NOMO-1 (cell line): ENCODE measurements around the gene RAB4A.
"Not testable (repeated sequence)": the region's sequence is repeated elsewhere in the genome, so short reads cannot be mapped to it uniquely, and the experiment has no call there.

ENCODE experiments used
- DNase-seq, 2 experiments: peaks; one replicate each; lab custom pipeline; 2025; ENCODE audit not compliant: unreplicated experiment in 2 of 2; lab: John Stamatoyannopoulos, UW

The RAB4A gene

DNA sequence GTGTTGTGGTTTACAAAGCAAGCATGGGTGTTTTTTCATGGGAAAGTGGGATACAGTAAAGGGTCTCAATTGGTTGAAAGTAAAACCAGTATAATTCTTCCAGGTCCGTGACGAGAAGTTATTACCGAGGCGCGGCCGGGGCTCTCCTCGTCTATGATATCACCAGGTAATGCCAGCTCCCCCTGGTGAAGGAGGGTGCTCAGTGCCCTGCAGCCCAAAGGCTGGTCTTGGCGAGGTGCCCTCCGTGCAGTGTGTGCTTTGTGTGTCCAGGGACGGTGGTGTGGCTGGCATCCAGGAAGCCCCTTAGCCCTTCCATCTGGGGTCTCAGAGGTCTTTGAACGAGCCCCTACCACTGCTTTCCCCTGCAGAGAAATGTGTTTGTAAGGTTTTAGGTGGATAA is 24.8 kb downstream of the RAB4A start:
- no peak for DNase-seq

DNA sequence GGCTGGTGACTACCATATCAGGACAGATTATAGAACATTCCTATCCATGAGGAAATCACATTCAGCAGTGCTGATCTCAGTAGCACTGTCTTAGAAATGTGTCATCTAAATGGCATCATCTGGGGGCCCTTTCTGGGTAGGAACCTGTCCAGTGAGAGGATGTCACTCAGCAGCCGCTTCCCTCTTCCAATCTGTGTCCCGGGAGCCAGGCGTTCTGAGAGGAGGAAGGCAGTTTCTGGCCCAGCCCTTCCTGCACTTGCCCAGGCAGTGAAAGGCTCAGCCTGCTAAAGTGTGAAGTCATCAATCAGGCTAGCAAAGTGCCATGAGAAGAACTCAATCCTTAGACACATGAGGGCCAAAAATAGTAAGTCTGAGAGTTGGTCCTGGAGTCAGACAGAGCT is 25.6 kb downstream of the RAB4A start:
- DNase-seq: no peak

GRCh38 chr1:229297746-229298145 is 26.8 kb downstream of the RAB4A start:
- no peak for DNase-seq

DNA sequence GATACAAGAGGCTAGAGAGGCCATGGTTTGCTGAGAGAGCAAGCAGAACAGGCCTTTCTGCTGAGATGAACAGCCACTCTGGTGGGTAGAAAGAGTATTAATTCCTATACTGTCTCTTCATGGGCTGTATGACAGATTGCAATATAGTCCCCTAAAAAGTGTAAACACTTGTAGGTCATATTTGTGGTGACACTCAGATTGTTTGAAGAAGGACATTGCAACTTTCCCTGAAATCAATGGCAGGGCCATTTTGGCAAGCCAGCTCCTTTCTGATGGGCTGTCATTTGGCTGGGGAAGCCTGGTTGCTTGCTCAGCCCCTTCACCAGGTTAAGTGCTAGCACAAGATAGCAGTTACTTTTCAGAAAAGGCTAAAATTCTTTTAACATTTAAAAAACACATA is 27.5 kb downstream of the RAB4A start:
- DNase-seq: no peak

DNA sequence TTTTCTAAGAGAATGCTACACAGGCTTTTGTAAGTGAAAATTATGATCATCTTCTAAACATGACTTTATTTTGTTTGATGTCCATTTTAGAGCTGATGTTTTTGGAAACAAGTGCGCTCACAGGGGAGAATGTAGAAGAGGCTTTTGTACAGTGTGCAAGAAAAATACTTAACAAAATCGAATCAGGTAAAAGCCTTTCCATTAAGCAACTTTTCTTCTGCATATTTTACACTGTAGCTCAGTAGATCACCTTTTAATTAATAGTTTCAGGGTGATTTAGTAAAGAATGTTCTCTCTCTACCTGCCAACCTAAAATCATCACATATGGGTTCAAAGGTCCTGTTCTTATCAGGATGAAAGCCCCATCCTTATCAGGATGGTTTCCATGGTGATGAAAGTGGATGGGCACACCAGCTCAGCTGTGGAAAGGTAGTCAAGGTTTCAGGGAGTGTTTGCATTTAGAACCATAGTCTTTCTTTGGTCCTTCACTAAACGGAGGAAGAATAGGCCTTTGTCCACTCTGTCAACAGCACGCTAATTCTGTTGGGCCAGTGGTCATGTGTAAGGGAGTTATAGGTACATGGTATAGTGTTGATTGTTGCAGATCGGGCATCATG is 28.1 kb downstream of the RAB4A start:
- no peak for DNase-seq

GRCh38 chr1:229300099-229300757 is 29.3 kb downstream of the RAB4A start:
- DNase-seq: no peak

DNA sequence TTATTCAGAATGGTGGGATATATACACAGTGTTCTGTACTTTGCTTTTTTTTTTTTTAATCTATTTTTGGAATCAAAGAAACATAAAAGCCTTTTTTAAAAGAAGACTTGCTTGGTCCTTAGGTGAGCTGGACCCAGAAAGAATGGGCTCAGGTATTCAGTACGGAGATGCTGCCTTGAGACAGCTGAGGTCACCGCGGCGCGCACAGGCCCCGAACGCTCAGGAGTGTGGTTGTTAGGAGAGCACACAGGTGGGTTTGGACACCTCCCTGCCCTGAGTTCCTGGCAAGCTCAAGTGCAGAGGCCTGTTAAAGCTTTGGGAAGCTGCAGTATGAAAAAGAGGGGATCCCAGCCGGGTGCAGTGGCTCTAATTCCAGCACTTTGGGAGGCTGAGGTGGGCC is 31.8 kb downstream of the RAB4A start:
- DNase-seq: no peak

DNA sequence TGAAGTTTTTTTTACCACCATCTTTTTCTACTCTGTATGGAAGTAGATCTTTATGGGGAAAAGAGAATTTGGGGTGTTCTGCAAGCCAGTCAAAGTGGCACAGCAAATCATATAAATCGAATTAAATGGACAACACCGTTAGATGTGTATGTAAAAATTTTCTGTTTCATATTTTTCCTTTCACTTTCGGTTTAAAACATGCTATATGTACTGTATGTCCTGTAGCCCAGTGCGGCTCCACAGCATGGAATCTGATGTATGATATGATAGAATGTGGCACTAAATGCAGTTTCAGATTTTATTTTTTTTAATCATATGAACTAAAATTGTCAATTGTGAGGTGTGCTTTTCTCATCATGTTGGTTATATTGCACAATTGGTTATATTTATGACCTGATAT is 32.9 kb downstream of the RAB4A start:
- DNase-seq: no peak

DNA sequence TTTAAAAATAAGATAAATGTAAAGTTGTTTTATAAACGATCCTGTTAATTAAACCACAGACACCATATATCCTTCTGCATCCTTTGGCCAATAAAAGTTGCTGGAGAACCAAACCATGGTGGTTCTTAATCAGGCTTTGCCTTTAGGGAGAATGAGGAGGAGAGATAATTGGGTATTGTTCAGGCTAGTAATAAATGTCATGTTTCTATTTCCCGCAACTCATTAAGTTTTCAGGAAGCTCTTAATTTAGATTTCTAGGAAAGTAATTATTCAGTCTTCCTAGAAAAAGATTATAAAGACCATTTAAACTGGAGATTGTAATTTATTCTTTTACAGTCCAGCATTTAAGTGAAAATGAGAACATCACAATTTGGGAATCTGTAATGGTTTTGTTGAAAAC is 34.5 kb downstream of the RAB4A start:
- DNase-seq: no peak

GRCh38 chr1:229309074-229309473 is 38.2 kb downstream of the RAB4A start:
- DNase-seq: no peak

DNA sequence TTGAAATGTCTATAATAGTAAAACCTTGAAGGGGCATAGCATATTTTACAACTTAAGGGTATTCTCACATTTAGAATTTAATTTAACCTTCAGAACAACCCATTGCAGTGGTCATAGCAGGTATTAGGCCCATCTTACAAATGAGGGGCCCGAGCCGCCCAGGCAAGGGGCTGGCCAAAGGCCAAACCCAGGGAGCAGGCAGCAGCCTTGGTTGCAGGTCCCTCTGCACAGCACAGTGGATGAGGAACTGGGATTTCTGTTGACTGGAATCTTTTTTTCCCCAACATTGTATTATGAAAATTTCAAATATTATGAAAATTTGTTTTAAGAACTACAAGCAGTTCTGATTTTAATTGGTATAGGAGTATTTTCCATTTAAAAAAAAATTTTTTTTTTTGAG is 38.8 kb downstream of the RAB4A start:
- DNase-seq: no peak

DNA sequence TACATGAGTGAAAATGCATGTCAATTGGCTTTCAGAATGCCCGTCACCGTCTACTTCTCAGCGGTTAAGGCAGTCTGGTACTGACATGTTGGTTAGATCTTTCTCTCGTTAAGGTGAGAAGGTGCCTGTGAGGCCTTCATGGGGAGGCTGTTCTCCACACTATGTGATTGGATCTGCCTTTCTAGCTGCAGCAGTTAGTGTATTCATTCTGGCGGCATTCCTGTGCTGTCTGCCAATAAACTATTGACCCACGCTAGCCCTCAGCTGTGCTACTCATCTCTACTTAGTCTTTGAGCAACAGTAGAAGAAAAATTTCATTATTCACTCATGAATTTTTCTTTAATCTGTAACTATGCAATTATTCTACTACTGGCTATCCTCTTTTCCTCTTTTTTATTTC is 39.9 kb downstream of the RAB4A start:
- no peak for DNase-seq

DNA sequence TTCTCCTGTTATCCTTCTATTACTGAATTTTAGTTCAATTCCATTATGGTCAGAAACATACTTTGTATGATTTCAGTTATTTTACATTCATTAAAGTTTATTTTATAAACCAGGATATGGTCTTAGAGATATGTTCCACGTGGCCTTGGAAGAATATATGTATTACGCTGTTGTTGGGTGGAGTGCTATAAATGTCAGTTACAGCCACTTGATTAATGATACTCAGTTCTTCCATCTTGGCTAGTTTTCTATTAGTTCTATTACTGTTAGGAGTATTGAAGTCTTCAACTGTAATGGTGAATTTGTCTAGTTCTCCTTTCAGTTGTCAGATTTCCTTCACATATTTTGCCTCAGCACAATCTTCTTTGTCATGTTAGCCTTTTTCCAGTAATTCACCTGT is 45.3 kb downstream of the RAB4A start:
- no peak for DNase-seq

- DNase-seq: no peak
Measured at GRCh38 chr1:229318056-229318455, 47.1 kb downstream of the RAB4A start.

- no peak for DNase-seq
Measured at GRCh38 chr1:229319487-229319886, 48.6 kb downstream of the RAB4A start.

DNA sequence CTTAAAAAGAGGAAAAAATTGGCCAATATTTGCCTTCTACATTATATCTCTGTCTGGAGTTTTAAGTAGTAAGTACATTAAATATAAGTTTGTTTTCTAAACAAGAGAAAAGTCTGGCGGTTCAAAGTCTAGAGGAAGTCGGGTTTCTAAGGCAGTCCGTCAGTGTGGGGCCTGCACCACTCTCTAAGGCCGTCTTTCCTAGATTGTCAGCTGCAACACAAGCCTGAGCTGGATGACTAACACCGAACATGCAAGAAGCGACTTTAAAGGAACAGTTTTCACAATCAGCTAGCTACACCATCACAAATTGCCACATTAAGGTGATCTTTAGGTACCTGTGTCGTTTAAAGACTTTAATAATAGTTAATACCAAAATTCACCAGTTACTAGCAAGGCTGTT is 52.3 kb downstream of the RAB4A start:
- no peak for DNase-seq

- DNase-seq: no peak
Measured at GRCh38 chr1:229323885-229324553, 53.1 kb downstream of the RAB4A start.

DNA sequence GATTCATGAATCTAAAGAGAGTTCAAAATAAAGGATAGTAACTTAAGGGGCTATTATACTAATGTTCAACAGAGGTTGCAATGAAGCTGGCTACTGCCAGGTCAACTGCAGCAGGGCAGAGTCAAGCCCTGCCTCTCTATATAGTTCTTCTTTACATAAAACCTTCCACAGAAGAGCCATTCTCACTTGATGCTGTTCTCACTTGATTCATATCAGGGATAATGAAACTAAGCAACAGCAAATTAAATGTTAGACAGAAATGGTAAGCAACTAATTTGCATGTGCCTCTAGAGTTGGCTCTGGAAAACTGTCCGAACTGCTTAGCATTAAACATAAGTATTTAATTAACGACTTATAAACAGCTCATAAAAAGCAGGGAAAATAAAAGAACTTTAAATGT is 54.5 kb downstream of the RAB4A start:
- DNase-seq: no peak

DNA sequence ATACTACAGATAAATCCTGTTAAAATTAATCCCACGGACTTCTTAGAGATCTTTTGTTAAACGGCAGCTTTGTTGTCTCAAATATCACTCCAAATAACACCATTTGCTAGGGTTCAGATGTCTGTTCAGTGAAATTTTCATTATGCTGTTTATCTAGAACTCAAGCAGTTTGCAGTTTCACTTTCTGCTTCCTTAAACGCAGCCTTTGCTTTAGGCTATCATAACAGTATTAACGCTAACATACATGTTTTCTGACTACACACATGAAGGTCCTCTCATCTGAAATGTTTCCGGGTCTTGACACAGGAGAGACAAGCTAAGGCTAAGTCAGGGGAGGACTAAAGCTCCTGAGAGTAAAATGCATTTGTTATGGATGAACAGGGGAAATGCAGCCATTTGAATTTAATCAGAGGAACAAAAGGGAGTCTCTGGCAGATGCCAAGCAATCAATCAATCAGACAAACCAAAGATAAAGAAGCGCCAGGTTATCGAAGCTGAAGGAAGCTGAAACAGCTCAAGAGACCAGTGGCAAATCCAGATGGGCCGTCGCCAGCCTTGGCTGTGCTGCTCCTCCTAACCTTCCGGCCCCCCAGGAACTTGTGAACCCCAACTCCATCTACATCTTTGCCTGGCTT is 55.1 kb downstream of the RAB4A start:
- DNase-seq: no peak

GRCh38 chr1:229326601-229327000 is 55.7 kb downstream of the RAB4A start:
- DNase-seq: no peak

GRCh38 chr1:229327765-229328164 is 56.9 kb downstream of the RAB4A start:
- not testable (repeated sequence) for DNase-seq
